A673 (cell line): ENCODE data around the gene PADI3. TPM values are rescaled to one million over a fixed set of nuclear protein-coding genes. Genes with fewer than 3 reads are reported as not detected.
"Not testable (repeated sequence)": the region's sequence is repeated elsewhere in the genome, so short reads cannot be mapped to it uniquely, and the experiment has no call there.

Experiments used
- BruUV-seq: library from RNA; stranded (reverse); fragments of 400-500 nt; replicated peaks from 2 replicates; lab custom pipeline; 2021; lab: Mats Ljungman, UMichigan
- CTCF ChIA-PET: fragments of 300-600 bp; sonication (Branson Sonifier 250); formaldehyde crosslinking; loops from one replicate; lab custom pipeline; 2022; ENCODE audit warnings: antibody characterized with exemption; lab: Charles Lee
- POLR2A ChIA-PET: fragments of 300-600 bp; sonication (Branson Sonifier 250); formaldehyde crosslinking; loops from one replicate; lab custom pipeline; 2022; ENCODE audit warnings: antibody characterized with exemption; ENCODE audit not compliant: low non-redundant PET; lab: Charles Lee
- DNase-seq: peaks from one replicate; pipeline ENCODE4 v3.0.0-alpha.2; 2015; ENCODE audit warnings: low spot score
- H3K27ac ChIP-seq: fragments of 200-600 bp; sonication (generic); 2 replicates; pipeline ENCODE4 v1.5.1; 2016; ENCODE audit warnings: mixed run types, low read depth, mild to moderate bottlenecking, mixed read lengths, antibody characterized with exemption, low read length; ENCODE audit not compliant: poor library complexity, severe bottlenecking
- H3K27me3 ChIP-seq: fragments of 200-600 bp; sonication (generic); replicated peaks from 2 replicates; pipeline ENCODE4 v1.6.1; 2017; ENCODE audit warnings: mixed run types, low read depth, mild to moderate bottlenecking, mixed read lengths, antibody characterized with exemption, low read length; ENCODE audit not compliant: insufficient read depth, poor library complexity
- H3K36me3 ChIP-seq: fragments of 200-600 bp; sonication (generic); 2 replicates; pipeline ENCODE4 v1.6.1; 2016; ENCODE audit warnings: mixed run types, mild to moderate bottlenecking, mixed read lengths, antibody characterized with exemption, low read length; ENCODE audit not compliant: insufficient read depth, poor library complexity, severe bottlenecking
- H3K4me1 ChIP-seq: fragments of 200-600 bp; sonication (generic); 2 replicates; pipeline ENCODE4 v1.6.1; 2017; ENCODE audit warnings: mixed run types, mild to moderate bottlenecking, mixed read lengths, antibody characterized with exemption, low read length; ENCODE audit not compliant: insufficient read depth, poor library complexity, severe bottlenecking
- H3K4me3 ChIP-seq: fragments of 200-600 bp; sonication (generic); 2 replicates; pipeline ENCODE4 v1.5.1; 2016; ENCODE audit warnings: low read depth, mixed run types, mild to moderate bottlenecking, mixed read lengths, low read length; ENCODE audit not compliant: poor library complexity, severe bottlenecking
- H3K9me3 ChIP-seq: fragments of 200-600 bp; sonication (generic); 2 replicates; pipeline ENCODE4 v1.6.1; 2016; ENCODE audit warnings: mixed run types, low read depth, mild to moderate bottlenecking, mixed read lengths, antibody characterized with exemption, low read length; ENCODE audit not compliant: poor library complexity, severe bottlenecking
- CTCF ChIP-seq: fragments of 300-800, 200-600 bp; sonication (generic); conservative IDR thresholded peaks from 2 replicates; pipeline ENCODE4 v1.5.1; 2017; ENCODE audit warnings: low read depth, mild to moderate bottlenecking, antibody characterized with exemption, low read length, moderate library complexity, mixed read lengths
- EZH2 ChIP-seq: fragments of 200-600 bp; sonication (generic); IDR thresholded peaks from 2 replicates; pipeline ENCODE4 v1.6.1; 2017; ENCODE audit warnings: borderline replicate concordance, low read depth, mild to moderate bottlenecking, mixed read lengths, antibody characterized with exemption, low read length; ENCODE audit not compliant: poor library complexity, severe bottlenecking
- intact Hi-C: fragments of 100-400 bp; cut with micrococcal nuclease; formaldehyde crosslinking; loops from one replicate; pipeline ENCODE4 v1.10.0; 2022; ENCODE audit not compliant: unreplicated experiment
- total RNA-seq: library from RNA; stranded (reverse); gene quantifications from 2 replicates; pipeline ENCODE4 v1.2.3, GENCODE V29; 2021

The PADI3 gene
- total RNA-seq, 1 experiment from 2014 or later = 0.26 TPM

GRCh38 chr1:17239420-17239819 is 9.5 kb upstream of the PADI3 start:
- Histone ChIP-seq H3K27ac (no peak overlapping the region), H3K4me3 (no peak overlapping the region), H3K4me1 (peaks cover 18% of the 10 kb centered on the region), H3K27me3 (no peaks in the 10 kb centered on the region), H3K9me3 (no peaks in the 10 kb centered on the region), H3K36me3 (no peaks in the 10 kb centered on the region)
- TF ChIP-seq CTCF (no peak), EZH2 (no peak)
- POLR2A ChIA-PET = no interaction called here
- no TSS peak for BruUV-seq
- CTCF ChIA-PET = interaction anchor here (0.9 kb wide), 1 partner anchor 111 kb away, joined by 3 read pairs; no protein-coding TSS in a partner anchor
- DNase-seq = peak; percentile 93
- intact Hi-C loops = no loop called here

- H3K36me3 ChIP-seq, H3K4me3 ChIP-seq, CTCF ChIA-PET, H3K9me3 ChIP-seq, intact Hi-C loops, POLR2A ChIA-PET, BruUV-seq, H3K4me1 ChIP-seq, DNase-seq, H3K27me3 ChIP-seq: not testable (repeated sequence)
- H3K27ac ChIP-seq = peak overlapping the region; percentile 26
Observed at GRCh38 chr1:17241011-17241779, 7.7 kb upstream of the PADI3 start.

GRCh38 chr1:17241780-17242074 is 7.2 kb upstream of the PADI3 start:
- H3K36me3 ChIP-seq, H3K27me3 ChIP-seq, POLR2A ChIA-PET, H3K9me3 ChIP-seq, H3K4me1 ChIP-seq, CTCF ChIA-PET, intact Hi-C loops, H3K4me3 ChIP-seq, BruUV-seq, H3K27ac ChIP-seq, DNase-seq: not testable (repeated sequence)

- TF ChIP-seq CTCF = no peak
- no peak for TF ChIP-seq EZH2
- H3K4me1 ChIP-seq = no peaks in the 10 kb centered on the region
- no peak overlapping the region for H3K4me3 ChIP-seq
- H3K36me3 ChIP-seq = no peaks in the 10 kb centered on the region
- intact Hi-C loops = no loop called here
- H3K9me3 ChIP-seq = no peaks in the 10 kb centered on the region
- DNase-seq = no peak
- POLR2A ChIA-PET = no interaction called here
- CTCF ChIA-PET = no interaction called here
- BruUV-seq = no TSS peak
- H3K27ac ChIP-seq = no peak overlapping the region
- no peaks in the 10 kb centered on the region for H3K27me3 ChIP-seq
Observed at GRCh38 chr1:17243274-17243673, 5.6 kb upstream of the PADI3 start.
